DOHH2 (cell line): ENCODE results near the gene POMGNT2.

Source experiments
- CTCF ChIP-seq: fragments of 200-600 bp; sonication (generic); IDR thresholded peaks from one replicate; pipeline ENCODE4 v1.5.1; 2014; ENCODE audit warnings: antibody characterized with exemption, mild to moderate bottlenecking, low read depth, low read length; ENCODE audit not compliant: poor library complexity, severe bottlenecking
- EZH2phosphoT487 ChIP-seq: fragments of 200-600 bp; sonication (generic); IDR thresholded peaks from 2 replicates; pipeline ENCODE4 v1.6.1; 2017; ENCODE audit warnings: borderline replicate concordance, mild to moderate bottlenecking, antibody characterized with exemption, low read length, moderate library complexity, mixed read lengths

DNA sequence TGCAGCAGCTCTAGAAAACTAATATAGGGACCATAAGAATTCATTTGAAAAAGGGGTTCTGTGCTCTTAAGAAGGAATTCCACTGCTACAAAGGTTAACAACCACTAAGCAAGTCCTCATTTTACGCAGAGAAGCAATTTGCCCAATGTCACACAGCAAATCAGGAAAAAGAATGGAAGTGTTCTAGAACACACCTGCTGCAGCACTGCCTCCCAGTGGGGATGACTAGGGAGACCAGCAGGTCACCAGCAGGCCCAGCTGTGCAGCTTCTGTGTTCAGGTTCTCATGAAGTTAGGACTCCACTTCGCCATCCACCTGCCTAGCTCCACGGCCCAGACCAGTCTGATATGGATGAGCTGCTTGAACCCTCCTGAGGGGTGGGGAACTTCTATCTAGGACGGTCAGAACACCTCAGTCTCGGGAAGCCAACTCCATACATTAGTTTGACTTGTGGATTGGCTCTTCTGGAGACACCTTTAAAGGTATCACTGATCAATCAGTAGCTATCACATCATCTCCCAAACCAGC, 18.6 kb downstream of the POMGNT2 start:
- no peak for TF ChIP-seq CTCF
- no peak for TF ChIP-seq EZH2phosphoT487
